Tibial nerve (tissue), 4 donors: Measurements from ENCODE around the gene FAM174C.

Experiments used
- EP300 ChIP-seq, 2 donors: sonication (generic); formaldehyde crosslinking; IDR thresholded peaks; one replicate each; pipeline ENCODE4 v1.6.1; 2017; ENCODE audit warnings: antibody characterized with exemption in 2 of 2, mild to moderate bottlenecking in 1 of 2
- POLR2A ChIP-seq, 2 donors: fragments of 450-650 bp; IDR thresholded peaks; one replicate each; pipeline ENCODE4 v1.6.1; 2017; ENCODE audit warnings: antibody characterized with exemption in 2 of 2, mild to moderate bottlenecking in 2 of 2, moderate library complexity in 2 of 2
- TF ChIP-seq, protein P1 (sequence below), 5 experiments: fragments of 200-600 bp in 3 of 5; fragments of 450-650 bp in 2 of 5; sonication (generic) in 3 of 5; IDR thresholded peaks; one replicate each; pipeline ENCODE4 v1.5.1; 2016 to 2019; ENCODE audit warnings: antibody characterized with exemption in 5 of 5, mild to moderate bottlenecking in 3 of 5, moderate library complexity in 2 of 5

DNA sequence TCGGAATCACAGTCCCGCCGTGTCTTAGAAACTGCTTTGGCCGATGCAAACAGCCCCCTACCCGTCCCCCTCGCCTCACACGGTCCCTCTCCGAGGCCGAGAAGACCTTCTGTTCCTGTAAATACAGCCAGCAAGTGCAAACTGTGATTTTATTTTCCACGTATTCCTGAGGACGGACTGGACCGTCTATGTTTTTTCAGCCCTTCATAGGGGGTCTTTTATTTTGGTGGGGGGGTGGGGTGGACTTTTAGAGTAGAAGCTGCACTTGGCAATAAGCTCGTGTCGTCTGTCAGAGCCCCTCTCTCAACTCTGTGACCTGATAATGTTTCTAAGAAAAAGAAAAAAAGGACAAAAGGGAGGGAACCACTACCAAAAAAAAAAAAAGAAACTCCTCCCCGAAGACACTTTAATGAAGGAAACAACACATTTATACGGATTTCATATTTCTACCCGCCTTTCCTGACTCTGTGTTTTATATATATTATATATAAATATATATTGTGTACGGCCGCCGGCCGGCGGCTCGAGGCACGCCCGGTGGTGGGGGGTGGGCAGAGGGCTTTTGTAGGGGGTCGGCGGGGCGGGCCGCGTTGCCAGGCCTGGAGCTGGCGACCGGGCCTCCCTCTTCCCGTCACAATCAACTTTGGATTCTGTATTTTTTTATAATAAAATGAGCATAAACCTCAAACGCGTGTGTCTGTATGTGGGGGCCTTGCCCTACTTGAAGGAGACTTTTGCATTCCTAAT is 25.6 kb downstream of the FAM174C start:
- TF ChIP-seq, protein P1, sequence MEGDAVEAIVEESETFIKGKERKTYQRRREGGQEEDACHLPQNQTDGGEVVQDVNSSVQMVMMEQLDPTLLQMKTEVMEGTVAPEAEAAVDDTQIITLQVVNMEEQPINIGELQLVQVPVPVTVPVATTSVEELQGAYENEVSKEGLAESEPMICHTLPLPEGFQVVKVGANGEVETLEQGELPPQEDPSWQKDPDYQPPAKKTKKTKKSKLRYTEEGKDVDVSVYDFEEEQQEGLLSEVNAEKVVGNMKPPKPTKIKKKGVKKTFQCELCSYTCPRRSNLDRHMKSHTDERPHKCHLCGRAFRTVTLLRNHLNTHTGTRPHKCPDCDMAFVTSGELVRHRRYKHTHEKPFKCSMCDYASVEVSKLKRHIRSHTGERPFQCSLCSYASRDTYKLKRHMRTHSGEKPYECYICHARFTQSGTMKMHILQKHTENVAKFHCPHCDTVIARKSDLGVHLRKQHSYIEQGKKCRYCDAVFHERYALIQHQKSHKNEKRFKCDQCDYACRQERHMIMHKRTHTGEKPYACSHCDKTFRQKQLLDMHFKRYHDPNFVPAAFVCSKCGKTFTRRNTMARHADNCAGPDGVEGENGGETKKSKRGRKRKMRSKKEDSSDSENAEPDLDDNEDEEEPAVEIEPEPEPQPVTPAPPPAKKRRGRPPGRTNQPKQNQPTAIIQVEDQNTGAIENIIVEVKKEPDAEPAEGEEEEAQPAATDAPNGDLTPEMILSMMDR (IDR thresholded peaks at IDR 0.05), result no peak
- TF ChIP-seq POLR2A (IDR thresholded peaks at IDR 0.05), result no peak
- TF ChIP-seq EP300 (IDR thresholded peaks at IDR 0.05), result no peak
